GM04503 (cell line): ENCODE measurements around the gene HHAT.

Source experiments
- DNase-seq: peaks from one replicate; pipeline ENCODE4 v3.0.0-alpha.2; 2012; ENCODE audit warnings: low read depth

The HHAT gene

GRCh38 chr1:210715072-210715471, 386.4 kb downstream of the HHAT start:
- DNase-seq = no peak

DNA sequence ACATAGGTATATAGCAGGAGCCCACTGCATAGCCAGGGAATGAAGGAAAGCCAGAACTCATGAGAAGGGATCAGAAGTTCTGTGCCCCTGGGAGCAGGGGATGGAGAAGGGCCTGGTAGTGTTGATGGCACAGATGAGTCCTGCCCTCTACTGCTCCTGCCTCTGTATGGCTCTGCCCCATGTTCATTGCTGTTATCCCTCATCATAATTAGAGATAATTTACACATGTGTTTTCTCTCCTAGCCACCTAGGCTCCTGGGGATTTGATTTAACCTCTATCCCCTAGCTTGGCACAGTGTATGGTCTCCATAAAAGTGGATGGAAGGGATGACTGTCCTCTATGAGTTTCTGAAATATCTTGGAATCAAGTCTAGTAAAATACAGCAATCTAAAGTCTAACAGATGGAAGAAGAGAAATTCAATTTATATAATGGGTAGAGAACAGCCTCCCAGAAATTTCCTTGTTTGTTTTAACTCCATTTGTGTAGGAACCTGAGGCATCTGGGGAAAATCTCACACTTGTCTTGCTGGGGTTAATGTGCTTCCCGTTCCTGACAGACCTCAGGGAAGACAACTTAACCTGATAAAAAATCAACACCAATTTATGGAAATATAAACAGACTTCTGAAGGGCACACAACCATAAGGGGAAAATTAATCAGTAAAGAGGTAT, 393.8 kb downstream of the HHAT start:
- DNase-seq = no peak

DNA sequence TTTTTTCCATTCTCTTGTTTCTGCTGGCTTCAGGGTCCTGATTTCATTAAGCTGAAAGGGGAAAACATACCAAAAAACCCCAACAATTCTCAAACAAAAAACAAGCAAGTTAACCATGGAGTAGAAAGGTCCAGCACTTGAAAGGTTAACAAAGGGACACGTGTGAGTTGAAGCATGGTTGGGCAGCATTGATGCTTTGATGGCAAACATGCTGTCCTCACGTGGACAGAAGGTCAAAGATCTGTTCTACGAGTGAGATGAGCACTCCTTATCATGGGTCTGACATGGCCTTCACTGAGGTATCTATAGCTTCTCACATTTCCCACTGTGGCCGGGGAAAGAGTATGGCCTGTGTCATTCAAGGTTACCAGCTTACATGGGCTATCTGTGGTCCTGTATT, 394.9 kb downstream of the HHAT start:
- DNase-seq = no peak

DNA sequence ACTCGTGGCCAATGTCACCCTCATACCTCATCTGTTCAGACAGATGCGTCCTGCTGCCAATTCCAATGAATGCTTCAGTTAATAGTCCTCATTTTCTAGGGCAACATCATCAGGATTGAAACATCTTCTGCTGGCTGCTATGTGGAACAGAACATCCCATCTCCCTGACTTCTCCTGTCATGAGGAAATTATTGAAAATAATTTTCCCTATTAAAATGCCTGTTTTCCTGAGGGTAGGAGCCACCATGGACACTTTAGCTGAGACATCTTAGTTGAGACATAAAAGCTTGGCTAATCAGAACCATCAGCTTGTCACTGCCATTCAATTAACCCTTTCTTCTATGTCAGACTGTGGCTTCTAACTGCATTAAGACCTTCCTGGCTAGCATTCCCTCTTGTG, 396.1 kb downstream of the HHAT start:
- no peak for DNase-seq
